Psoas muscle (tissue), 8 donors: Measurements from ENCODE around the gene CCL24. TPM values are rescaled to one million over a fixed set of nuclear protein-coding genes. Genes with fewer than 3 reads are reported as not detected.
"Not testable (repeated sequence)": the region's sequence is repeated elsewhere in the genome, so short reads cannot be mapped to it uniquely, and the experiment has no call there.

Experiments
- ATAC-seq, 4 donors: fragments of 200-7000 bp; cut with Tn5 transposase; one replicate each; pipeline ENCODE4 v1.9.1; 2020; ENCODE audit warnings: moderate library complexity in 3 of 4, mild to moderate bottlenecking in 2 of 4
- DNase-seq, 2 donors: peaks; one replicate each; pipeline ENCODE4 v3.0.0-alpha.2; 2020
- H3K27ac ChIP-seq: fragments of 200-600 bp; one replicate; pipeline ENCODE4 v1.8.0; 2022
- H3K27me3 ChIP-seq, 3 donors: fragments of 200-600 bp in 1 of 3; one replicate each; pipeline versions ENCODE4 v1.6.1 to v1.8.0; 2013 to 2022; ENCODE audit warnings: low read length in 2 of 3, mild to moderate bottlenecking in 2 of 3, moderate library complexity in 1 of 3; ENCODE audit not compliant: insufficient read depth in 3 of 3
- H3K36me3 ChIP-seq, 2 donors: fragments of 200-600 bp in 1 of 2; one replicate each; pipeline versions ENCODE4 v1.6.1 to v1.8.0; 2013 to 2022; ENCODE audit warnings: low read depth in 1 of 2, mild to moderate bottlenecking in 1 of 2, moderate library complexity in 1 of 2; ENCODE audit not compliant: insufficient read depth in 1 of 2
- H3K4me1 ChIP-seq: fragments of 200-600 bp; one replicate; pipeline ENCODE4 v1.8.0; 2022
- H3K4me3 ChIP-seq: fragments of 200-600 bp; one replicate; pipeline ENCODE4 v1.8.0; 2022; ENCODE audit warnings: mild to moderate bottlenecking
- H3K9me3 ChIP-seq: fragments of 200-600 bp; one replicate; pipeline ENCODE4 v1.8.0; 2022
- CTCF ChIP-seq: fragments of 200-600 bp; IDR thresholded peaks from one replicate; pipeline ENCODE4 v1.8.0; 2022; ENCODE audit warnings: antibody characterized with exemption
- WGBS, 3 donors: extraction: QIAGEN DNeasy Blood & Tissue Kit; methylation state at CpG; one replicate each; pipeline versions ENCODE4 v1.1.6 to v1.1.7; 2013; 5-methylcytosine and 5-hydroxymethylcytosine counted together
- intact Hi-C, 2 donors: fragments of 100-400 bp; cut with DNase I; formaldehyde crosslinking; loops; one replicate each; pipeline versions ENCODE4 v1.11.0 to v1.14.2; 2022
- polyA plus RNA-seq, 3 donors: library from polyadenylated mRNA; stranded (reverse); fragments of 200-250 nt; gene quantifications; one replicate each; pipeline ENCODE4 v1.2.3, GENCODE V29; 2013
- total RNA-seq, 4 donors: library from RNA; stranded (reverse); fragmentation: NEBNext Ultra II Directional in 2 of 4; extraction: Animal tissue kit (Norgen Biotek cat#: 25700) in 2 of 4; gene quantifications; one replicate each; pipeline versions ENCODE4 v1.2.1 to v1.2.4, GENCODE V29; 2021 to 2023
- donor health status: healthy with polysubstance abuse.
- donor health status: DM: no; HTN: no; CAD: no; lungs with moderate emphysema.
- donor health status: Bipolar disorder and iron deficiency.
- donor health status: healthy.
- donor health status: DM: yes; HTN: yes; CAD: no.
- donor health status: DM: no; HTN: no; CAD: no.
- donor health status: DM: no; HTN: no; CAD: no.
- donor health status: DM: yes; HTN: yes; CAD: no.

CCL24 gene
- total and polyA plus RNA-seq, 7 donors: not detected

DNA sequence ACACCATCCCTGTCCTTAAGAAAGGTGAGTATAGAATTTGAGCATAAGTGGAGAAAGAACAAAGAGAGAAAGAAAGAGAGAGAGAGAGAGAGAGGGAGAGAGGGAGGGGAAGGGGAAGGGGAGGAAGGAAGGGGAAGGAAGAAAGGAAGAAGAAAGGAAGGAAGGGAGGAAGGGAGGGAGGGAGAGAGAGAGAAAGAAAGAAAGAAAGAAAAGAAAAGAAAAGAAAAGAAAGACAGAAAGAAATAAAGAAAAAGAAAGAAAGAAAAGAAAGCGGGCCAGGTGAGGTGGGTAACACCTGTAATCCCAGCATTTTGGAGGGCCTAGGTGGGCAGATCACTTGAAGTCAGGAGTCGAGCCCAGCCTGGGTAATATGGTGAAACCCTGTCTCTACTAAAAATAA, 19.9 kb downstream of the CCL24 start:
- Histone ChIP-seq H3K9me3 (no peaks in the 10 kb centered on the region), H3K36me3 (no peaks in the 10 kb centered on the region), H3K27me3 (peaks cover 0 to 3% (median 2%) of the 10 kb centered on the region in 3 donors), H3K4me1 (no peaks in the 10 kb centered on the region), H3K27ac (no peak overlapping the region), H3K4me3 (no peak overlapping the region)
- TF ChIP-seq CTCF: no peak
- no peak for DNase-seq
- WGBS, 3 donors: 87 to 96% (median 95%) methylated on average over 2 of the region's 2 CpGs
- intact Hi-C loops: no loop called here
- ATAC-seq: no peak

DNA sequence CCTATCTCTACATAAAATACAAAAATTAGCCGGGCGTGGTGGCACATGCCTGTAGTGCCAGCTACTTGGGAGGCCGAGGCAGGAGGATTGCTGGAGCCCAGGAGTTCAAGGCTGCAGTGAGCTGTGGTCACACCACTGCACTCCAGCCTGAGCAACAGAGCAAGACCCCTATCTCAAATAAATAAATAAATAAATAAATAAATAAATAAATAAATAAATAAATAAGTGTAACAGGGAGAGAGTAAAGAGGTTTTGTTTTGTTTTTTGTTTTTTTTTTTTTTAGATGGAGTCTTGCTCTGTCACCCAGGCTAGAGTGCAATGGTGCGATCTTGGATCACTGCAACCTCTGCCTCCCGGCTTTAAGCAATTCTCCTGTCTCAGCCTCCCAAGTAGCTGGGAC, 21.0 kb downstream of the CCL24 start:
- H3K9me3 ChIP-seq, DNase-seq, H3K4me1 ChIP-seq, intact Hi-C loops, ATAC-seq, H3K27me3 ChIP-seq, H3K27ac ChIP-seq, H3K4me3 ChIP-seq, H3K36me3 ChIP-seq: not testable (repeated sequence)
- WGBS, 3 donors: 96 to 99% (median 98%) methylated on average over 5 of the region's 5 CpGs

- H3K4me1 ChIP-seq: no peaks in the 10 kb centered on the region
- DNase-seq (no peak), ATAC-seq (no peak)
- intact Hi-C loops: no loop called here
- no peak for TF ChIP-seq CTCF
- no peak overlapping the region for H3K27ac ChIP-seq
- H3K27me3 ChIP-seq: no peaks in the 10 kb centered on the region
- WGBS, 3 donors: 69 to 73% (median 69%) methylated on average over 3 of the region's 3 CpGs
- H3K36me3 ChIP-seq: no peaks in the 10 kb centered on the region
- H3K9me3 ChIP-seq: no peaks in the 10 kb centered on the region
- H3K4me3 ChIP-seq: no peak overlapping the region
These were observed 24.2 kb downstream of the CCL24 start for GRCh38 chr7:75789361-75789924.

GRCh38 chr7:75788154-75788847, 25.3 kb downstream of the CCL24 start:
- WGBS, 3 donors: 75 to 79% (median 78%) methylated on average over 14 of the region's 14 CpGs
- H3K4me3 ChIP-seq, H3K4me1 ChIP-seq, DNase-seq, H3K9me3 ChIP-seq, intact Hi-C loops, H3K27me3 ChIP-seq, H3K36me3 ChIP-seq, ATAC-seq, H3K27ac ChIP-seq: not testable (repeated sequence)

GRCh38 chr7:75783058-75783457, 30.5 kb downstream of the CCL24 start:
- H3K4me3 ChIP-seq, DNase-seq, ATAC-seq, intact Hi-C loops, H3K9me3 ChIP-seq, H3K27me3 ChIP-seq, H3K4me1 ChIP-seq, H3K27ac ChIP-seq, H3K36me3 ChIP-seq: not testable (repeated sequence)
- 81 to 92% (median 85%) methylated on average over 5 of the region's 5 CpGs for WGBS, 3 donors

GRCh38 chr7:75780647-75781273, 32.8 kb downstream of the CCL24 start:
- DNase-seq, H3K27ac ChIP-seq, H3K4me1 ChIP-seq, H3K9me3 ChIP-seq, ATAC-seq, H3K36me3 ChIP-seq, H3K4me3 ChIP-seq, intact Hi-C loops, H3K27me3 ChIP-seq: not testable (repeated sequence)
- WGBS, 3 donors: 73 to 79% (median 78%) methylated on average over 14 of the region's 14 CpGs

- H3K27ac ChIP-seq, H3K36me3 ChIP-seq, H3K9me3 ChIP-seq, intact Hi-C loops, H3K27me3 ChIP-seq, H3K4me1 ChIP-seq, ATAC-seq, H3K4me3 ChIP-seq, DNase-seq: not testable (repeated sequence)
- 57 to 61% (median 61%) methylated on average over 11 of the region's 11 CpGs for WGBS, 3 donors
These were observed 34.1 kb downstream of the CCL24 start for GRCh38 chr7:75779516-75779915.

GRCh38 chr7:75779035-75779434, 34.6 kb downstream of the CCL24 start:
- H3K9me3 ChIP-seq, H3K27ac ChIP-seq, intact Hi-C loops, H3K4me3 ChIP-seq, H3K4me1 ChIP-seq, ATAC-seq, H3K36me3 ChIP-seq, H3K27me3 ChIP-seq, DNase-seq: not testable (repeated sequence)
- WGBS, 3 donors: 57 to 62% (median 61%) methylated on average over 11 of the region's 11 CpGs
